Fibroblast of lung (primary cell): ENCODE results near the gene CDKN2A. TPM values are rescaled to one million over a fixed set of nuclear protein-coding genes. Genes with fewer than 3 reads are reported as not detected.

Experiments
- DNase-seq, 2 donors: peaks; one replicate each; pipeline versions ENCODE4 v3.0.0 to v3.0.0-alpha.2; 2010; ENCODE audit warnings: low read depth in 2 of 2
- H2AFZ ChIP-seq: 2 replicates; pipeline ENCODE4 v1.5.1; 2012; ENCODE audit warnings: low read length, control low read depth, inconsistent platforms
- H3K27ac ChIP-seq: 2 replicates; pipeline ENCODE4 v1.5.1; 2011; ENCODE audit warnings: low read length, control low read depth; ENCODE audit not compliant: insufficient read depth
- H3K27me3 ChIP-seq: 2 replicates; pipeline ENCODE4 v1.5.1; 2011; ENCODE audit warnings: mild to moderate bottlenecking, low read length; ENCODE audit not compliant: control insufficient read depth, insufficient read depth
- H3K36me3 ChIP-seq: 2 replicates; pipeline ENCODE4 v1.5.1; 2011; ENCODE audit warnings: low read length; ENCODE audit not compliant: control insufficient read depth, insufficient read depth
- H3K4me1 ChIP-seq: 2 replicates; pipeline ENCODE4 v1.5.1; 2011; ENCODE audit warnings: low read length; ENCODE audit not compliant: control insufficient read depth, insufficient read depth; ENCODE audit errors: extremely low read depth
- H3K4me2 ChIP-seq: 2 replicates; pipeline ENCODE4 v1.5.1; 2011; ENCODE audit warnings: low read length, control low read depth; ENCODE audit not compliant: insufficient read depth; ENCODE audit errors: extremely low read depth
- H3K4me3 ChIP-seq, 4 experiments: fragments of 200-600 bp in 1 of 4; sonication (generic) in 1 of 4; replicated peaks in 1 of 4; 2 replicates each; pipeline ENCODE4 v1.5.1; 2011 to 2016; ENCODE audit warnings: low read length in 4 of 4, low read depth in 3 of 4, mild to moderate bottlenecking in 3 of 4, control low read depth in 2 of 4, inconsistent platforms in 1 of 4, mixed read lengths in 1 of 4; ENCODE audit not compliant: insufficient read depth in 1 of 4; ENCODE audit errors: control extremely low read depth in 1 of 4
- H3K79me2 ChIP-seq: 2 replicates; pipeline ENCODE4 v1.5.1; 2012; ENCODE audit warnings: mild to moderate bottlenecking, low read length, inconsistent platforms; ENCODE audit not compliant: control insufficient read depth, insufficient read depth
- H3K9ac ChIP-seq: 2 replicates; pipeline ENCODE4 v1.5.1; 2011; ENCODE audit warnings: mild to moderate bottlenecking, low read length, control low read depth; ENCODE audit not compliant: insufficient read depth
- H3K9me3 ChIP-seq: 2 replicates; pipeline ENCODE4 v1.5.1; 2012; ENCODE audit warnings: low read depth, low read length; ENCODE audit not compliant: control insufficient read depth, insufficient read depth
- H4K20me1 ChIP-seq: 2 replicates; pipeline ENCODE4 v1.5.1; 2011; ENCODE audit warnings: low read length; ENCODE audit not compliant: control insufficient read depth, insufficient read depth; ENCODE audit errors: extremely low read depth
- EZH2 ChIP-seq: IDR thresholded peaks from 2 replicates; pipeline ENCODE4 v1.5.1; 2012; ENCODE audit warnings: low read length, control low read depth, mild to moderate bottlenecking; ENCODE audit errors: missing control alignments
- polyA plus RNA-seq, 2 donors: library from polyadenylated mRNA; depleted of rRNA in 1 of 2; stranded (reverse) in 1 of 2; unstranded in 1 of 2; fragments of >200 nt; gene quantifications; 2 replicates each; pipeline ENCODE4 v1.2.1, GENCODE V29; 2011 to 2012; ENCODE audit warnings: missing spikeins in 1 of 2
- total RNA-seq: library from RNA; depleted of rRNA; stranded (reverse); fragments of >200 nt; gene quantifications from 2 replicates; pipeline ENCODE4 v1.2.1, GENCODE V29; 2014
- TF ChIP-seq, protein P1 (sequence below), 2 donors: IDR thresholded peaks in 1 of 2; conservative IDR thresholded peaks in 1 of 2; 1 replicate in 1 of 2; 2 replicates in 1 of 2; pipeline ENCODE4 v1.5.1; 2011 to 2012; ENCODE audit warnings: low read length in 2 of 2, control low read depth in 1 of 2, inconsistent platforms in 1 of 2, low read depth in 1 of 2, mild to moderate bottlenecking in 1 of 2

Gene CDKN2A
- total and polyA plus RNA-seq, 2 donors (not counting 1 experiment from before 2014, with no cell fraction given), result 19.2 to 23.5 TPM

DNA sequence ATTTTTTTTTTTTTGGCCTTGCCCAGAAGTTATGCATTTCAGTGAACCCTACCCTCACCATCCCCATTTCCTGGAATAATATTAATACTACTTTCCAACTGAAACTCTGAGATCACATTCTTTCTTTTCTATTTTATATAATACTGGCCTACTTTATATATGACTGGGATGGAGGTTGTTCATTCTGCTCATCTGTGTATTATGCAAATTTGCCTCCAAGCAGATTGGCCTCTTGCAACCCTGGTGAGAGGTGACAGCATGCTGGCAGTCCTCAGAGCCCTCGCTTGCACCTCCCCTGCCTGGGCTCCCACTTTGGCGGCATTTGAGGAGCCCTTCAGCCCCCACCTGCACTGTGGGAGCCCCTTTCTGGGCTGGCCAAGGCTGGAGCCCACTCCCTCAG is 35.4 kb downstream of the CDKN2A start:
- TF ChIP-seq, protein P1, sequence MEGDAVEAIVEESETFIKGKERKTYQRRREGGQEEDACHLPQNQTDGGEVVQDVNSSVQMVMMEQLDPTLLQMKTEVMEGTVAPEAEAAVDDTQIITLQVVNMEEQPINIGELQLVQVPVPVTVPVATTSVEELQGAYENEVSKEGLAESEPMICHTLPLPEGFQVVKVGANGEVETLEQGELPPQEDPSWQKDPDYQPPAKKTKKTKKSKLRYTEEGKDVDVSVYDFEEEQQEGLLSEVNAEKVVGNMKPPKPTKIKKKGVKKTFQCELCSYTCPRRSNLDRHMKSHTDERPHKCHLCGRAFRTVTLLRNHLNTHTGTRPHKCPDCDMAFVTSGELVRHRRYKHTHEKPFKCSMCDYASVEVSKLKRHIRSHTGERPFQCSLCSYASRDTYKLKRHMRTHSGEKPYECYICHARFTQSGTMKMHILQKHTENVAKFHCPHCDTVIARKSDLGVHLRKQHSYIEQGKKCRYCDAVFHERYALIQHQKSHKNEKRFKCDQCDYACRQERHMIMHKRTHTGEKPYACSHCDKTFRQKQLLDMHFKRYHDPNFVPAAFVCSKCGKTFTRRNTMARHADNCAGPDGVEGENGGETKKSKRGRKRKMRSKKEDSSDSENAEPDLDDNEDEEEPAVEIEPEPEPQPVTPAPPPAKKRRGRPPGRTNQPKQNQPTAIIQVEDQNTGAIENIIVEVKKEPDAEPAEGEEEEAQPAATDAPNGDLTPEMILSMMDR (conservative IDR thresholded peaks at IDR 0.05 in 1 of 2, IDR thresholded peaks at IDR 0.05 in 1 of 2; ENCODE audit: low read depth in 1 of 2, low read length in 2 of 2), result no peak
- Histone ChIP-seq H3K4me3 (no peak overlapping the region), H3K36me3 (no peaks in the 10 kb centered on the region), H2AFZ (no peak overlapping the region), H3K79me2 (no peaks in the 10 kb centered on the region), H3K9ac (no peak overlapping the region), H4K20me1 (no peaks in the 10 kb centered on the region), H3K27ac (no peak overlapping the region), H3K9me3 (no peaks in the 10 kb centered on the region), H3K4me1 (no peaks in the 10 kb centered on the region), H3K4me2 (no peak overlapping the region), H3K27me3 (no peaks in the 10 kb centered on the region)
- DNase-seq, result no peak

DNA sequence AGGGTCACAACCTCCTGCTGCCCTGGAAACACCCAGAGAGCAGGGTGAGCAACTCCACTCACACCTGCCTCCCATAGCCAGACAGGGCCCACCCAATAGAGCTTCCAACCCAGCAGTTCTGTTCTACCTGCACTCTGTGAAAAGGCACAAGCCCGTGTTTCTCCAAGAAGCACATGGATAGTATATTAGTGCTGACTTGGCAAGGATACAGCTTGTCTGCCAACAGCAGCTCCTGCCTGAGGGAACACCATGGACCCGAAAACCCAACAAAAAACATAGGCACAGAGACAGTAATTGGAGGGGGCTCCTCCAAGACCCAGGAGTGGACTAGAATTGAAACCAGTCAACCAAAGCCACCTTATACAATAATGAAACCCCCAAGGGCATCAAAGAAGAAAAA is 48.6 kb downstream of the CDKN2A start:
- Histone ChIP-seq H3K4me2 (no peak overlapping the region), H2AFZ (no peak overlapping the region), H3K79me2 (no peaks in the 10 kb centered on the region), H3K27ac (no peak overlapping the region), H3K27me3 (no peaks in the 10 kb centered on the region), H3K4me3 (no peak overlapping the region), H3K9ac (no peak overlapping the region), H3K9me3 (no peaks in the 10 kb centered on the region), H4K20me1 (no peaks in the 10 kb centered on the region), H3K36me3 (no peaks in the 10 kb centered on the region), H3K4me1 (no peaks in the 10 kb centered on the region)
- no peak for TF ChIP-seq EZH2
- TF ChIP-seq, protein P1 (conservative IDR thresholded peaks at IDR 0.05 in 1 of 2, IDR thresholded peaks at IDR 0.05 in 1 of 2; ENCODE audit: low read depth in 1 of 2, low read length in 2 of 2), result no peak
- DNase-seq, result no peak

DNA sequence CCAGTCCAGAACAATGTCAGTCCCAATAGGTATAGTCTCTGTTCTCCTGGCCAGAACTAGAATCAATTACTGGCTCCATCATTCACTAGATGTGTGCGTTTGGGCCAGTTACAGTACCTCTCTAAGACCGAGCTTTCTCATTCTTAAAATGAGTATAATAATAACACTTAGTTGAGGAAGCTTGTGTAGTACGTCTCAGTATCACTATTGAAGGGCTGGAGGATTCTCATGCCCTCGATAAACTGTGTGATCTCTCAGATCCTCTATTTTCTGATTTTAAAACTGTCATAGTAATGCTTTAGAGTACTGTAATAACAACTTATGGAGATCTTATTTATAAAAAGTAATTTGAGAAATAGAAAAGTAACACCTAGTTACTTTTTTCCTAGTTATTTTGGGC is 50.7 kb downstream of the CDKN2A start:
- H3K4me2 ChIP-seq, result no peak overlapping the region
- H3K9ac ChIP-seq, result no peak overlapping the region
- no peak overlapping the region for H2AFZ ChIP-seq

More for the DNA sequence above, 50.7 kb downstream of the CDKN2A start:
- Histone ChIP-seq H3K79me2 (no peaks in the 10 kb centered on the region), H3K27ac (no peak overlapping the region), H3K4me3 (no peak overlapping the region), H3K27me3 (no peaks in the 10 kb centered on the region), H3K4me1 (no peaks in the 10 kb centered on the region), H3K36me3 (no peaks in the 10 kb centered on the region), H3K9me3 (no peaks in the 10 kb centered on the region), H4K20me1 (no peaks in the 10 kb centered on the region)
- TF ChIP-seq, protein P1 (conservative IDR thresholded peaks at IDR 0.05 in 1 of 2, IDR thresholded peaks at IDR 0.05 in 1 of 2; ENCODE audit: low read depth in 1 of 2, low read length in 2 of 2), result no peak
- TF ChIP-seq EZH2, result no peak
- no peak for DNase-seq
